Esophagus muscularis mucosa (tissue), 4 donors: ENCODE results near the gene UBAC2. TPM values are rescaled to one million over a fixed set of nuclear protein-coding genes. Genes with fewer than 3 reads are reported as not detected.

Source experiments
- DNase-seq: peaks from one replicate; pipeline ENCODE4 v3.0.0-alpha.2; 2017; ENCODE audit errors: extremely low spot score
- H3K27ac ChIP-seq, 4 donors: fragments of 200-600 bp; sonication (generic); replicated peaks in 1 of 4; 1 replicate in 3 of 4; 2 replicates in 1 of 4; pipeline ENCODE4 v1.5.1; 2016 to 2019; ENCODE audit warnings: mild to moderate bottlenecking in 1 of 4
- H3K27me3 ChIP-seq, 4 donors: fragments of 200-600 bp; sonication (generic); one replicate each; pipeline versions ENCODE4 v1.5.1 to v1.6.0; 2016 to 2019
- H3K36me3 ChIP-seq, 4 donors: fragments of 200-600 bp; sonication (generic); one replicate each; pipeline ENCODE4 v1.5.1; 2016 to 2019
- H3K4me1 ChIP-seq, 4 donors: fragments of 200-600 bp; sonication (generic); one replicate each; pipeline ENCODE4 v1.5.1; 2016 to 2019
- H3K4me3 ChIP-seq, 4 donors: fragments of 200-600 bp; sonication (generic); 1 replicate in 2 of 4; 2 replicates in 2 of 4; pipeline ENCODE4 v1.5.1; 2016 to 2019; ENCODE audit warnings: mild to moderate bottlenecking in 4 of 4, moderate library complexity in 1 of 4
- H3K9me3 ChIP-seq, 4 donors: fragments of 200-600 bp; sonication (generic); 1 replicate in 3 of 4; 2 replicates in 1 of 4; pipeline ENCODE4 v1.5.1; 2016 to 2019
- EP300 ChIP-seq: sonication (generic); formaldehyde crosslinking; IDR thresholded peaks from one replicate; pipeline ENCODE4 v1.6.1; 2017; ENCODE audit warnings: antibody characterized with exemption
- POLR2A ChIP-seq: fragments of 450-650 bp; IDR thresholded peaks from one replicate; pipeline ENCODE4 v1.6.1; 2017; ENCODE audit warnings: antibody characterized with exemption, moderate library complexity, mild to moderate bottlenecking, low read depth
- POLR2AphosphoS5 ChIP-seq, 2 donors: sonication (generic); formaldehyde crosslinking; IDR thresholded peaks; one replicate each; pipeline ENCODE4 v1.6.1; 2017; ENCODE audit warnings: antibody characterized with exemption in 2 of 2
- WGBS: methylation state at CpG from one replicate; pipeline ENCODE4 v1.1.5; 2018; 5-methylcytosine and 5-hydroxymethylcytosine counted together
- intact Hi-C: fragments of 100-400 bp; cut with DNase I; formaldehyde crosslinking; loops from one replicate; pipeline ENCODE4 v1.15.1; 2023
- total RNA-seq, 4 donors: library from RNA; depleted of rRNA; stranded (reverse); fragments of >200 nt; gene quantifications; one replicate each; pipeline versions ENCODE4 v1.1.0 to v1.2.1, GENCODE V29; 2016
- TF ChIP-seq, protein P1 (sequence below), 3 experiments: fragments of 200-600 bp in 2 of 3; fragments of 450-650 bp in 1 of 3; sonication (generic) in 2 of 3; IDR thresholded peaks; one replicate each; pipeline ENCODE4 v1.5.1; 2017 to 2019; ENCODE audit warnings: antibody characterized with exemption in 3 of 3, mild to moderate bottlenecking in 2 of 3, moderate library complexity in 1 of 3

Gene UBAC2
- total RNA-seq, 4 donors from 2014 or later: 42.6 to 62.1 (median 50.9) TPM

DNA sequence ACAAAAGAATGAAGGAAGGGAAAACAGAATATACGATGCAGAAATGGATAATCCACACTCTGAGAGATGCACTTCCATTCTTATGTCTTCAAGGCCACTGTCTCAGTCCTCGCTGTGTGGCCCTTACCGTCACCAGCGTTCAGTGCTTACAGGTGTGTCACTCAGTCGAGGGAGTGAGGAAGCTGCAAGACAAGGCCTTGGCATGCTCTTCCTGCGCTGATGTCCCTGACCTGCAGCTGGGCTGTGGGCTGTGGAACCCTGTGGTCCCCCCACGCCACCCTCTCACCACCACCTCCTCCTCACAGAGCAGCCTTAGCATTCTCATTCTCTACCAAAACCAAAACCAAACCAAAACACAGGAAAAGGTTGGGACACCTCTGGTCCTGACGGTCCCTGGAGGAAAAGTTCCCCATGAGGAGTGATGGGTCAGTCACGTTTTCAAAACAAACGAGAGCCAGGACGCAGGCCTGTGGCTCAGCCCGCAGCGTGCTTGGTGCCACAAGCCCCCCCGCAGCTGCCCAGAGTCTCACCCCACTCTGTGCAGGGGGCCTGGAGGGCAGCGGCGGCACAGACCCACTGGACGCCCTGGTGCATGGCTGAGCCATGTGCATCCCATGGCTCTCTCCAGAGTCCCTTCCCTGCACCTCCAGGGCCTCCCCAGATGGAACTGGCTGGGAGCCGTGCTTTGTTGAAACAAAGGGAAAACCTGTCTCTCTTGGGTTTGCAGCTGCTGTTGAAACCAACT is 154.8 kb downstream of the UBAC2 start:
- DNase-seq: peak; percentile 62
- H3K36me3 ChIP-seq: peaks cover 4 to 47% (median 15%) of the 10 kb centered on the region in 4 donors
- no peaks in the 10 kb centered on the region for H3K27me3 ChIP-seq
- H3K4me1 ChIP-seq: peaks cover 15 to 38% (median 29%) of the 10 kb centered on the region in 4 donors
- intact Hi-C loops: no loop called here
- H3K9me3 ChIP-seq: no peaks in the 10 kb centered on the region
- H3K27ac ChIP-seq: peak overlapping the region; percentile 58 to 67 (median 64)
- WGBS: 86% methylated on average over 10 of the region's 18 CpGs
- TF ChIP-seq POLR2AphosphoS5 (IDR thresholded peaks at IDR 0.05) (no peak), EP300 (no peak), POLR2A (no peak)
- TF ChIP-seq, protein P1, sequence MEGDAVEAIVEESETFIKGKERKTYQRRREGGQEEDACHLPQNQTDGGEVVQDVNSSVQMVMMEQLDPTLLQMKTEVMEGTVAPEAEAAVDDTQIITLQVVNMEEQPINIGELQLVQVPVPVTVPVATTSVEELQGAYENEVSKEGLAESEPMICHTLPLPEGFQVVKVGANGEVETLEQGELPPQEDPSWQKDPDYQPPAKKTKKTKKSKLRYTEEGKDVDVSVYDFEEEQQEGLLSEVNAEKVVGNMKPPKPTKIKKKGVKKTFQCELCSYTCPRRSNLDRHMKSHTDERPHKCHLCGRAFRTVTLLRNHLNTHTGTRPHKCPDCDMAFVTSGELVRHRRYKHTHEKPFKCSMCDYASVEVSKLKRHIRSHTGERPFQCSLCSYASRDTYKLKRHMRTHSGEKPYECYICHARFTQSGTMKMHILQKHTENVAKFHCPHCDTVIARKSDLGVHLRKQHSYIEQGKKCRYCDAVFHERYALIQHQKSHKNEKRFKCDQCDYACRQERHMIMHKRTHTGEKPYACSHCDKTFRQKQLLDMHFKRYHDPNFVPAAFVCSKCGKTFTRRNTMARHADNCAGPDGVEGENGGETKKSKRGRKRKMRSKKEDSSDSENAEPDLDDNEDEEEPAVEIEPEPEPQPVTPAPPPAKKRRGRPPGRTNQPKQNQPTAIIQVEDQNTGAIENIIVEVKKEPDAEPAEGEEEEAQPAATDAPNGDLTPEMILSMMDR (IDR thresholded peaks at IDR 0.05): no peak
- no peak overlapping the region for H3K4me3 ChIP-seq

DNA sequence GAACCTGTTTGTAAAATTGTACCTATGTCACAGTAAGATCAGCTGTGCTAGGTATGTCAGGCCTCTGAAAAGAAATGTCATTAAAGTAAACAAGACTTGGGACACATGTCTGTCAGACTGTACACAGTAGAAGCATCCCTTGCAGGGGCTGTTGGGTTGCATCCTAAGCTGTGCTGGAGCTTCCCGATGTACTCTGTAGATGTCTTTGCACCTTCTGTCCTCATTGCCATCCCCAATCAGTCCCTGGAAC is 155.3 kb downstream of the UBAC2 start:
- H3K4me1 ChIP-seq: peaks cover 15 to 38% (median 29%) of the 10 kb centered on the region in 4 donors
- H3K9me3 ChIP-seq: no peaks in the 10 kb centered on the region
- peak overlapping the region; percentile 26 to 46 (median 35) for H3K4me3 ChIP-seq
- TF ChIP-seq, protein P1 (IDR thresholded peaks at IDR 0.05): no peak
- TF ChIP-seq POLR2A (no peak), EP300 (no peak), POLR2AphosphoS5 (IDR thresholded peaks at IDR 0.05) (no peak)
- DNase-seq: peak; percentile 91
- 8% methylated on average over 1 of the region's 1 CpG for WGBS
- H3K27me3 ChIP-seq: no peaks in the 10 kb centered on the region
- intact Hi-C loops: no loop called here
- peaks cover 4 to 44% (median 15%) of the 10 kb centered on the region in 4 donors for H3K36me3 ChIP-seq
- H3K27ac ChIP-seq: peak overlapping the region; percentile 58 to 67 (median 64)

DNA sequence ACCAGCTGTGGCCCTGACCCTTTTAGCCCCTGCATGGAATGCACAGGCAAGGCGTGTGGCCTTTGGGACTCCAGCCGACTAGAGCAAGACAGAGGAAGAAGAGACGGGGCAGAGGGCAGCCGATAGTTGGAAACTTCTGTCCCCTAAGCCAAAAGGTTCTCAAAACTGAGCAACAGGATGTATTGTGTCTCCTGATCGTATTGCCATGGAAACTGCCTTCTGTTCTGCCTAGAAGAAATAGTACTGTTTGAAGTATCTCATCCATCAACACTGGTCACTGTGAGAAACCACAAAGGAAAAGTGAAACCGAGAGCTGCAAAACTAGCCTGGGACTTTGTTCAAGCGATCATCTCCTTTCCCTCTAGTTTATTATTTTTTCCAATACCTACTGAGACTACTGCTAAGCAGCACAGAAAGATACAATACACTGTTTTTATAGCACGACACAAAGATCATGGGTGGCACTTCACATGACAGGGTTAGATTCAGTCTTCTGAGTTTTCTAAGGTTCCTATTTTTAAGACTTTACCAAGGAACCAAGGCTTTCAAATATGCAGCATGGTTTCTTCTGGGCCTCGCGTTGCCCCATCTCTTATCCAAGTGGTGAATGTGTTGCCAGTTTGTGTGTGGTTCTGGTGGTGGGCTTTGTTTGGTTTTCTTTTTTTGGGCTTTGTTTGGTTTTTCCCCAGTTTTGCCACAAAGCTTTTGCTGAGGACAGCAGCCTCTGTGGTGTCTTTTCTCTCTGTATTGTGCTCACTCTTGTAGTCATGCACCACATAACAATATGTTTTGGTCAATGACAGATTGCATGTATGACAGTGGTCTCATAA is 155.8 kb downstream of the UBAC2 start:
- peak overlapping the region; percentile 58 to 67 (median 64) for H3K27ac ChIP-seq
- H3K9me3 ChIP-seq: no peaks in the 10 kb centered on the region
- intact Hi-C loops: no loop called here
- 30% methylated on average over 10 of the region's 10 CpGs for WGBS
- no peaks in the 10 kb centered on the region for H3K27me3 ChIP-seq
- H3K4me3 ChIP-seq: peak overlapping the region; percentile 26 to 46 (median 35)
- peaks cover 4 to 44% (median 15%) of the 10 kb centered on the region in 4 donors for H3K36me3 ChIP-seq
- TF ChIP-seq POLR2AphosphoS5 (IDR thresholded peaks at IDR 0.05) (peak; percentile 5 to 14), POLR2A (no peak)
- peaks cover 15 to 38% (median 29%) of the 10 kb centered on the region in 4 donors for H3K4me1 ChIP-seq
- no peak for DNase-seq

DNA sequence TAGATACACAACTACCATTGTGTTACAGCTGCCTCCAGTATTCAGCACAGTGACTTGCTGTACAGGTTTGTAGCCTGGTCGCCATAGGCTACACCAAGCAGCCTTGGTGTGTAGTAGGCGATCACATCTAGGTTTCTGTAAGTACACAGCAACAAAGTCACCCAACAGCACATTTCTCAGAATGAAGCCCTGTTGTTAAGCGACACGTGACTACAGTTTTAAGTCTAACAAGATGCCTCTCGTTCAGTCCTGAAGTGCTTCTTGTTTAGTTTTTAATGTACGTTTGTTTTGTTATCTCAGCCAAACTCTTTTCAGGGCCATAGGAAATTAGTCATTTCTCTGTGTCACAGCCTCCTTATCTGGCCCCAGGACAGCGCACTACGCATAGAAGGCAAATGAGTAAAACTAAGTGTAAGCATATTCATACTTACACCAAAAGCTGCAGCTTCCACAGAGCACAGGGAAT is 156.5 kb downstream of the UBAC2 start:
- Histone ChIP-seq H3K27me3 (no peaks in the 10 kb centered on the region), H3K4me3 (no peak overlapping the region), H3K36me3 (peaks cover 4 to 40% (median 13%) of the 10 kb centered on the region in 4 donors), H3K4me1 (peaks cover 15 to 38% (median 29%) of the 10 kb centered on the region in 4 donors), H3K9me3 (no peaks in the 10 kb centered on the region), H3K27ac (peak overlapping the region; percentile 58 to 67 (median 64))
- TF ChIP-seq POLR2A (no peak), POLR2AphosphoS5 (IDR thresholded peaks at IDR 0.05) (no peak), EP300 (no peak)
- TF ChIP-seq, protein P1 (IDR thresholded peaks at IDR 0.05): no peak
- intact Hi-C loops: no loop called here
- DNase-seq: no peak
- 79% methylated on average over 8 of the region's 8 CpGs for WGBS

DNA sequence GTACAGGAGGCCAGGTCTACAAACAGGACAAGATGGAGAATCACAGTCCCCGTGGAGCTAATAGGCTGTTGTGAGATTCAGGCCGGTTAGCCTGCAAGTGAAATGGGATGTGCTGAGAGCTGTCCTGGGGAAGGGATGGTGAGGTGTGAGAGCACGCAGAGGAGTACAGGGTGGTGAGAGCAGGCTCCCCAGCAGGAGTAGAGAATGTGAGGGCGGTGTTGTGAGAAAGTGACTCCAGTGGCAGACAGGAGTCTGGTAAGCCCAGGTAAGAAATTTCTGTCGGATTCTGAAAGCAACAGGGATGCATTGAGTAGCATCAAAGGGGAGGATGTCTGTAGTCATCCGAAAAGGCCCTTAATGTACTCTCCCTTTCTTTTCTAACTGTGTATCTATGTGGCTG is 157.3 kb downstream of the UBAC2 start:
- DNase-seq: no peak
- intact Hi-C loops: no loop called here
- no peaks in the 10 kb centered on the region for H3K9me3 ChIP-seq
- no peak for TF ChIP-seq POLR2AphosphoS5 (IDR thresholded peaks at IDR 0.05)
- WGBS: 91% methylated on average over 6 of the region's 6 CpGs
- H3K36me3 ChIP-seq: peaks cover 0 to 40% (median 10%) of the 10 kb centered on the region in 4 donors
- no peak overlapping the region for H3K4me3 ChIP-seq
- no peaks in the 10 kb centered on the region for H3K27me3 ChIP-seq
- peak overlapping the region in 1 of 4 donors; percentile 67 for H3K27ac ChIP-seq
- peaks cover 15 to 38% (median 29%) of the 10 kb centered on the region in 4 donors for H3K4me1 ChIP-seq
